Activated CD8-positive, alpha-beta memory T cell treated with anti-CD3 and anti-CD28 coated beads for 4 hours (primary cell): Measurements from ENCODE around the gene INO80D.
"Not testable (repeated sequence)": the region's sequence is repeated elsewhere in the genome, so short reads cannot be mapped to it uniquely, and the experiment has no call there.

Experiments
- DNase-seq, 2 donors: peaks; one replicate each; pipeline ENCODE4 v3.0.0-alpha.2; 2020; ENCODE audit warnings: low read depth in 2 of 2

Gene INO80D, protein sequence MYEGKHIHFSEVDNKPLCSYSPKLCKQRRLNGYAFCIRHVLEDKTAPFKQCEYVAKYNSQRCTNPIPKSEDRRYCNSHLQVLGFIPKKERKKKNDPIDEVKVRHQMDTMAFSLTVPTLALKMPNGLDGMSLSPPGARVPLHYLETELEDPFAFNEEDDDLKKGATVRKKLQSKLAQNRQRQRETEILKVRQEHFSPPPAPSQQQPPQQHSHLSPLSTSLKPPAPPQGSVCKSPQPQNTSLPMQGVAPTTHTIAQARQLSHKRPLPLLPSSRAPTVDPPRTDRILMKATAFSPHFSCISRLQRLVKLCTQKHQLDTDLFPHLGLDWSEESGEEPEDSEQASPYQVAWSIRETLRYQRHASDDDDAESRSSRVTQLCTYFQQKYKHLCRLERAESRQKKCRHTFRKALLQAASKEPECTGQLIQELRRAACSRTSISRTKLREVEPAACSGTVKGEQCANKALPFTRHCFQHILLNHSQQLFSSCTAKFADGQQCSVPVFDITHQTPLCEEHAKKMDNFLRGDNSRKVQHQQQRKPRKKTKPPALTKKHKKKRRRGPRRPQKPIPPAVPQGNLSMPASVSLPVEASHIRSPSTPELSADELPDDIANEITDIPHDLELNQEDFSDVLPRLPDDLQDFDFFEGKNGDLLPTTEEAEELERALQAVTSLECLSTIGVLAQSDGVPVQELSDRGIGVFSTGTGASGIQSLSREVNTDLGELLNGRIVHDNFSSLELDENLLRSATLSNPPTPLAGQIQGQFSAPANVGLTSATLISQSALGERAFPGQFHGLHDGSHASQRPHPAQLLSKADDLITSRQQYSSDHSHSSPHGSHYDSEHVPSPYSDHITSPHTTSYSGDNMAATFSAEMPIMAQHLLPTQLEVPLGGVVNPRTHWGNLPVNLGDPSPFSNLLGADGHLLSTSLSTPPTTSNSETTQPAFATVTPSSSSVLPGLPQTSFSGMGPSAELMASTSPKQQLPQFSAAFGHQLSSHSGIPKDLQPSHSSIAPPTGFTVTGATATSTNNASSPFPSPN

DNA sequence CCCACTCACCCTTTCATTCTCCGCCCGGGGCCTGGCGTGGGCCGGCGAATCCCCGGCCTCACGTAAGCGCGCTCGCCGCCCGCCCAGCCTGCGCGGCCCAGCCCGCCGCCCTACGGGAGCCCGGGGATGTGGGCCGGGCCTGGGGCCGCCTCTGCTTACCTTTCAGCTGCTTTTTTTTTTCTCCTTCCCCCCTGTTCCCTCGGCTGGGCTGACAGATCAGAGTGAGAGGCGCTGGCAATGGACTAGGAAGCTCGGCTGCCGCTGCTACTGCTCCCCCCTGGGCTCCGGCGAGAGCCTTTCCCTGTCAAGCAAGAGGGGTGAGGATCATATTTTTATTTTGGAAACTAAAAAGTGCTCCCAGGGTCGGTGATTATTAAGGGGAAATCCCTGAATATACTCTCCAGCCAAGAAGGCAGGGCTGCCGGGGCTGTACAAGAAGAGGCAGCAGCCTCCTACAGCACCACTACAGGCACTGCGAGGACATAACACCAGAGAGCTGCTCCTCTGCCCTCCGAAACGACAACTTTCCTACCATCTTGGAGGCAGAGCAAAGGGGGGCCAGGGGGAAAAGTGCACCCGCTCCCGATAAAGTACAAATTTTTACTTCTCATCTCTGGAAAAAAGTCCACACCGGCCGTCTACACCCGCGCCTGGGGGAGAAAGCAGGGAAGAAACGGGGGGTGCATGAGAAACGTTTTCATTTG, at the start of gene INO80D:
TSS of gene INO80D (minus strand) at position 433 of the 704 bp plus-strand sequence. CDS start 23,158 bp downstream, outside the sequence.
- peak; percentile 48 to 65 for DNase-seq

DNA sequence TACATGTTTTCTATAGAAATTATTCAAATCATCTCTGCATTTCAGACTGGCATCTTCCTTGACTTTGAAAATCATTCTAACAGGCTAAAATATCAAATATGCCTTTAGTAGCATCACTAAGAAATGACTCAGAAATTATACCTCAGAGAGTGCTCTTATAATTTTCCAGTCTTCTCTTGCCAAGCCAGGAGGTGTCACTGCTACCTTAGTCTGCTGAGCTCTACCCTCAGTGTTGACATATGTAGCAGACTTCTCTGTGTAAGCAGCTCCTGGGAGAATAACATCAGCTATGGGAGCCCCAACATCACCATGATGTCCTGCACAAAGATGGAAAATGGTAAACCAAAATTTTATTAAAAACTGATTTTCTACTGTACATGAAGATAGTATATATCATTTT, 41.7 kb upstream of the INO80D start:
- no peak for DNase-seq

- no peak for DNase-seq
Measured at GRCh38 chr2:206125901-206126300, 39.9 kb upstream of the INO80D start.

- DNase-seq, result not testable (repeated sequence)
Measured at GRCh38 chr2:206122569-206122968, 36.6 kb upstream of the INO80D start.

DNA sequence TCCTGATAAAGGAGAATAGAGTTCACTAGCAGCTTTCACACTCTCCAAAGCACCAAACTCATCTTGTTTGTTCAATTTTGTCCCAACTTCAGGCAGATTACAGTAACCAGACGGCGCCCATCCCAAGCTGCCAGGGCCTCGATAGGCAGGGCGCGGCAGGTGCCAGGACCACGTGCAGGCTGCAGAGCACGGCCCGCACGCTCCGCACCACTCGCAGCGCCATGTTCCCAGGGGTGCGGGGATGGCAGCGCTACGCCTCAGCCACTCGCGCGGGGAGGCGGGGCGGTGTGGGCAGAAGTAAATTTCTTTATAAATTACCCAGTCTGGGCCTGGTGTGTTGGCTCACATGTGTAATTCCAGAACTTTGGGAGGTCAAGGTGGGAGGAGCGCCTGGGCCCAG, 30.3 kb upstream of the INO80D start:
- DNase-seq, result no peak

DNA sequence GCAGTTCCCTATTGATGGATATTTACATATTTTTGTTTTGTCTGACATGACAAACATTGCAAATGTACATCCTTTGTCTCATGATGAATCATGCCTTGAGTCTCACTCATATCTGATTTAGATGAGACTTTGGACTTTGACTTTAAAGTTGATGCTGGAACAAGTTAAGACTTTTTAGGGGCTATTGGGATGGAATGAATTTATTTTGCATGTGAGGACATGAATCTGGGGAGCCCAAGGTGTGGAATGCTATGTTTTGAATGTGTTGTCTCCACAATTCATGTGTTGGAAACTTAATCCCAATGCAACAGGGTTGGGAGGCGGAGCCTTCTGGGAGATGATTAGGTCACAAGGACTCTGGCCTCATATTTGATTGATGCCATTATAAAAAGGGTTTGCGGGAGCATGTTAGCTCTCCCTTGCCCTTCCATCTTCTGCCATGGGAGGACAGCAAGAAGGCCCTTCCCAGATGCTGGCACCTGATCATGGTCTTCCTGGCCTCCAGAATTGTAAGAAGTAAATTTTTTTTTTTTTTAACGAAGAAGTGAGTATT, 29.1 kb upstream of the INO80D start:
- no peak for DNase-seq

- no peak for DNase-seq
Measured at GRCh38 chr2:206112846-206113547, 27.0 kb upstream of the INO80D start.

DNA sequence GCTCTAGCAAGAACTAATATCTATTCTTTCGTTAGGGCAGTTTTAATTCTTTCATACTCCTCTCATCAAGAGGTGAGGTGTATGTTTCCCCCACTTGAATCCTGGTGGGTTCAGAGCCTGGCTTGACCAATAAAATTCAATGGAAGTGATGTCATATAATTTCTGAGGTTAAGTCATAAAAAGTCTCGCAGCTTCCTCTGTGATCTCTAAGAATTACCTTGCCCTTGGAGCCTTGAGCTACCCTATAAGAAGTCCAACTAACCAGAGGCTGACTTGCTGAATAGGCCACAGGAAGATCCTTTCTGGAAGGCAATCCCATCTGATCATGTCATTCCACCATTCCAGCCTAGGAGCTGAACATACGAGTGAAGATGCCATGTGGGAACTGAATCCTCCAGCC, 26.1 kb upstream of the INO80D start:
- no peak for DNase-seq

DNA sequence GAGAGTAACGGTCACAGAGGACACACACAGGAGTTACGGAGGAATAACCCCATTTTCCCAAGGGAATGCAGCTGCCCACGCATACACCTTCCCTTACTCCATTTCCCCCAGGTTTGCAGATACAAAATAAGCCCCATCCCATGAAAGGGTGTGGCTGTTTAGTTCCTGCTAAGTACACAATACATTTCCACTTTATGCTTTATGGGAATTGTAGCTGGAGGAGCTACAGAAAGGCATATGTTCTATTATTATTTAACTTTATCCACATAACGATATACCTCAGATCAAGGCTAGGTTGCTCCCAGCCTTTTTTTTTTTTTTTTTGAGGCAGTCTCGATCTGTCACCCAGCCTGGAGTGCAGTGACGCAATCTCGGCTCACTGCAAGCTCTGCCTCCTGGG, 22.7 kb upstream of the INO80D start:
- DNase-seq, result no peak

- DNase-seq, result no peak
Measured at GRCh38 chr2:206105541-206105940, 19.6 kb upstream of the INO80D start.

- DNase-seq, result no peak
Measured at GRCh38 chr2:206105038-206105437, 19.1 kb upstream of the INO80D start.

- not testable (repeated sequence) for DNase-seq
Measured at GRCh38 chr2:206098872-206099271, 12.9 kb upstream of the INO80D start.

DNA sequence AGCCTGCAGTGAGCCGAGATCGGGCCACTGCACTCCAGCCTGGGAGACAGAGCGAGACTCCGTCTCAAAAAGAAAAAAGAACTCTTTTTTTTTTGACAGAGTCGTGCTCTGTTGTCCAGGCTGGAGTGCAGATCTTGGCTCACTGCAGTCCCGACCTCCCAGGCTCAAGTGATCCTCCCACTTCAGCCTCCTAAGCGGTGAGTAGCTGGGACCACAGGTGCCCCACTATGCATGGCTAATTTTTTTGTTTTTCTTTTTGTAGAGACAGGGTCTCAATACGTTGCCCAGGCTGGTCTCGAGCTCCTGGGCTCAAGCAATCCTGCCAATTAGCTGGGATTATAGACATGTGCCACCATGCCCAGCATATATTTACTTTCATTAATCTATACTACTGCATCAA, 12.5 kb upstream of the INO80D start:
- no peak for DNase-seq

DNA sequence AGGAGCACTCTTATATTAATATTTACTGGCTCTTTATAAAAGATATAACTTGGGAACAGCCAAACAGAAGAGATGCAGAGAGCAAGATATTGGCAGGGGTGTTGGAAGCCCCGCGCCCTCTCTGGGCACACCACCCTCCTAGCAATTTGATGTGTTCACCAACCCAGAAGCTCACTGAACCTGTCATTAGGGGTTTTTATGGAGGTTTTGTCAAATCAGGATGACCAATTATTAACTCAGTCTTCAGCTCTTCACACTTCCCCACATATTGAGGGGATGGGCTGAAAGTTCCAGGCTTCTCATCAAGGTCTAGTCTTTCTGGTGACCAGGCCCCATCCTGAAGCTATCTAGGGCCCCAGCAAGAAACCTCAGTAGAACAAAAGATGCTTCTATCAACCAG, 10.9 kb upstream of the INO80D start:
- no peak for DNase-seq

- no peak for DNase-seq
Measured at GRCh38 chr2:206095536-206096332, 9.8 kb upstream of the INO80D start.

DNA sequence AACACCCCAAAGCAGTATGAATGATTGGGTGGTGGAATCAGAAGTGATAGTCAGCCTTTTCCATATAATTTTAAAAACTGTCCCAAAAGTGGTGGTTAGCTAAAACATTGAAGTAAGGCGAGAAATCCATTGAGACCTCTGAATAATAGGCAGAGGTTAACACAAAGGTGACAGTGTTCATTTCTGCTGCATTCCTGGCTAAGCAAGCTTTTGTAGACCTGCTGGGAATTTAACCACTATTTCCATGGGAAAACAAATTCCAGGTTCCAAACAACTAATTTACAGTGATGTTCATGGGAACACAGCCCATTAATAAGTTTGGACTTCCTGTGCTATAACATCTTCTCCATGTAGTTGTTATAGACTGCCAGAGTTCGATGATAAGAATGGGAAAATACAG, 6.3 kb upstream of the INO80D start:
- DNase-seq, result no peak

DNA sequence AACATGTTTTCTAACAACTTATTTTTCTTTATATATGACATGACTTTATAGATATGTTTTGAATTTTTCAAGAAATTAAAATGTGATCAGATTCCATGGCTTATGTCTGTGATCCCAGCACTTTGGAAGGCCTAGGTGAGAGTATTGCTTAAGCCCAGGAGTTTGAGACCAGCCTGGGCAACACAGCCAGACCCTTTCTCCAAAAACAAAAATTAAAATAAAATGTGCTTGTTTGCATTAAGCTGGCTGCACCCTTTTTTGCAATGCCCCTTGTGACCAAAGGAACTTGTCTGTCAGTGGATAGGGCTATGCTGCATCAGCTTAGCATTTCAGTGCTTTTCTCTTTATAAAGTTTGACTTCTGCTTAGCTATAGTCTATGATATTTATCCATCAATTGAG, 2.3 kb upstream of the INO80D start:
- no peak for DNase-seq

DNA sequence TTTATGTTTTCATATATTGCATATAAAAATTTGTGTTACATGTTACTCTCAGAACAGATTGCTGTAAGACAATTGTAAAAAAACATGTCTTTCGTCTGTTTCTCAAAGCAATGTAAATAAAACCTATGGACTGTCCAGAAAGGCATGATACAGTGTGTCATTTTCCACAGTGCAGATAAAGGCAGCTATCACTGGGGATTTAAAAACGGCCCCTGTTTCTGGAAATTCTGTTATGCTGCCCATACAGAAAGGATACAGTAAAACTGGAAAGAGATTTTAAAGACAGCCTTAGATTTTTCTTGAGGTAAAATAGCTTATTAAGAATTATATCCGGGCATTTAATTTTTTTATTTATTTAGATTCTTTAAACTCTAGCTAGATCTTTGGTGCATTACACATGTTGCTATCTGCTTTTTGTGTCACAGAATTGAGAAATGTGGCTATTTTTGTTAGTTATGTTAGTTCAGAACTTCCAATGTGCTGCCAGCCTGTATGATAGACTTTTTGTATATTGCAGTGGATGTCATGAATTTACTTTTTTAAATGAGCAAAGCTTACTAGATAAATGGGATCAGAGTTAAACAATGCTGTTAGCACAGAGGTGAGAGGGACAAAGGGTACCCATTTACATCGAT, 859 bp upstream of the INO80D start:
- no peak for DNase-seq

DNA sequence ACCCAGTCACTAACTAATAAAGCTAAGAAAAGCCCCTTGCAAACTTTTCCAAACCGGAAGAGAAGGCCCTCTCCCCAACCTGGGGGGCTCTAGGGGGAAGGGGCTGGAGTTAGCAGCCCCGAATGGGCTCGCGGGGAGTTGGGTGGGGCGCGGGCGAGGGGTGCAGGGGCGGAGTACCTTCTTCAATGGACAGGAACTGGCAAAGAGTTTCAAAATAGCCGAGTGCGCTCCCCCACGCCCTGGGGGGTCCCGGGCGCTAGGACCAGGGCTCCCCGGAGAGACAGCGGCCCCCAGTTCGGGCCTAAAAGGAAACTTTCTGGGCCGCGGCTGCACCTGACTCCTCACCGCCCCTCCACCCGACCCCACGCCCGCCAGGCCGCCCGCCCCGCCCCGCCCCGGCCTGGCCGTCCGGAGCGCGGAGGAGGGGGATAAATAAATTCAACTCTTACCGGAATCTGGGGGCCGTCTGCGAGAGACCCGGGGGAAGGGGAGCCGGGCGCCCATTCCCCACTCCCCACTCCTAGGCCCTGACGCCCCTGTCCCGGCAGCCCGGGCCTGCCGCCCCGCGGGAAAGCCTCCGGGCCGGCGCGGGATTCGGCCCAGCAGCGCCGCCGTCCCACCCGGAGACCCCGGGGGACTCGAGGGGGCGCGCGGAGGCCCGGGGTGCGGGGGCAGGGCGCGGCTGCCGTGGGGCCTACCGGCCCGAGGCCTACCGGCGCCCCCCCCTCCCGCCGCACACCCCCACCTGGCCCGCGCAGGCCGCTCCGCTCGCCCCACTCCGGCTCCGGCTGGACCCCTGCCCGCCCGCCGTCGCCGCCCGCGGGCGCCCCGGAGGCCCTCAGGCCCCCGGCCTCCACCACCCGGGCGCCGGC, 868 bp downstream of the INO80D start:
- peak in 1 of 2 donors; percentile 18 for DNase-seq
